Epithelial cell of prostate (primary cell): ENCODE results near the gene STN1.

Experiments
- DNase-seq: peaks from one replicate; pipeline ENCODE4 v3.0.0-alpha.2; 2011; ENCODE audit warnings: low read depth, low spot score
- H3K27ac ChIP-seq: fragments of 450-650 bp; 2 replicates; pipeline ENCODE4 v1.5.1; 2017; ENCODE audit warnings: mild to moderate bottlenecking

The STN1 gene

DNA sequence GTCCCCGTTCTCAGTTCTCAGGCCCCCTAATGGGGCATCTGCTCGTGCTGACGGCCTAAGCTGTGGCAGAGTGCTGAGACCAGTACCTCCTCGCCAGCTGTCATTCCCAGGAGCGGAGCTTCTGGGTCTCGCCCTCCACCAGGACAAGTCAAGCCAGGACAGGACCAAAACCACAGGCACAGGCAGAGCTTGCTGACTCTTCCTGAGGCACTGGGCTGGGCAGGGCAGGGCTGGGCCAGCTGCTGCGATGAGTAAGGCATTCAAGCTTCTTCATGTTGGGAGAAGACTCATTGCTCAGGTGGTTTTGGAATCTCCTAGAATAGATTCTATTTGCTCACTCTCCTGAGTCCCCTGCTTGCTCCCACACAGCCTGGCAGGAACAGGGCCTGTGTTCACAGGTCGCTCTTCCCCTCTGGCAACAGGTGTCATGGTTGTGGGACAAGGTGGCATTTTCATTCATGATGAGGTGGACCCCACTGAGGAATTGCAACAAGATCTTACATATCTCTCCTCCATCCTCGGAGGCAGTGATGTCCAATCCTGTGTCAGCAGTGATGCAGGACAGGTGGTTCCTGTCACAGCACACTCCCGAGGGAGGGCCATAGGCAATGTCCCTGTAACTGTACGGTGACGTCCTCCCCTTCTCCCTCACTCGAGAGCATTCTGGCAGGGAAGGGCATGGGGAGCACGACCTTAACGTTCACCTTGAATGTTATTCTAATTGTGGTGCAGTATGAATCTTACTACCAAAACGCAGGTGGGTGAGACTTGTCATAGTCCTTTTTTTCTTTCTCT is 45.6 kb downstream of the STN1 start:
- peak; percentile 99 for DNase-seq
- H3K27ac ChIP-seq, result peak overlapping the region; percentile 97

DNA sequence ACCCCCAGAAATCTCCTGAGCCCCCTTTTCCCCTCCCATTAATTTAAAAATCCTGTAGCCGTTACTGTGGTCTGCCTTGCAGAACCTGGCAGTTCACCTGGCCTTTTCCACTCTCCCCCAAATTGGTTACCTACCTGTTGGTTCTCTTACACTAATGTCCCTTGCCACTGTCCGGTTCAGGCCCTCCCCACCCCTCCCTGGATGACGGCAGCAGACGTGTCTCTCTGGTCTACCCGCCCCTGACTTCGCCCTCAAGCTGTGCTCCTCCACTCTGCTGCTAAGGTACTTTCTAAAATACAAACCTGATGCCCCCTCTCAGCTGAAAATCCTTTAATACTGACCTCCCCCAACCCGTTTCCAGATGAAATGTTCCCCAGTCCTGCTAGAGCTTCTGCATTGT is 47.0 kb downstream of the STN1 start:
- DNase-seq, result no peak

DNA sequence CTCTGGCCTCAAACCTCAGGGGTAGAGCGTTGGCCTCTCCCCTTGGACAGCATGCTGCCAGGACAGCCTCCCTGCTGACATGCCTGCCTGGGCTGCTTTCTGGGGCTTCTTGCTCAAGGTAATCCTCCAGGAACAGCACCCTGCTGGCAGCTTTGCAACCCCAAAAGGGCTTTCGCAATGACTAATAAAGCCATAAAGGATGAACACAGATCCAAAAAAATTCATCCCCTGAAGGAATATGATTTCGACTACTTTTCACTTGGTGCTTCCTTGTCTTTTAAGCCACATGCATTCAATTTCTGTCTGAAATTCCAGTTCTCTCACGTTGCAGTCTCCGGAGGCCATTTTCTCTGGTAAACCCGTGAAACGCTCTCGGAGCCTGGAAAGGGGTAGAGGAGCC is 47.5 kb downstream of the STN1 start:
- H3K27ac ChIP-seq, result peak overlapping the region; percentile 97

More for the DNA sequence above, 47.0 kb downstream of the STN1 start:
- peak overlapping the region; percentile 97 for H3K27ac ChIP-seq

DNA sequence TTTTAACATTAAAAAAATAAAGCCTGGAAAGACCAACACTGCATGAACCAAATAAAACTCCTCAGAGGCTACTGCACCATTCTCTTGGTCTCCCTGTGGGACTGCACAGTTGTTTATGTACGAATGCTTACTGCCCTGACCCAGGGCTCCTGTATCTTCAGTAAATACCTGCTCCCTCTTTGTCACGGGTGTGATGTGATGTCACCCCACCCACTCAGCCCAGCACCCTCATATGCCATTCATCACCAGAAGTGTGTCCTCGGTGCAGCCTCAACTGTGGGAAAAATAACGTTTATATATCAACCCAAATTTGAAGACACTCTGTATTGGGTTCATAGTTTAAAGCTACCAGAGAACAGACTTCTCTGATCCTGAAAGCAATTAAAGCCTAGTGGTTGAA is 48.6 kb downstream of the STN1 start:
- DNase-seq, result no peak
- H3K27ac ChIP-seq, result peak overlapping the region; percentile 97

More for the DNA sequence above, 47.5 kb downstream of the STN1 start:
- DNase-seq, result peak; percentile 75

DNA sequence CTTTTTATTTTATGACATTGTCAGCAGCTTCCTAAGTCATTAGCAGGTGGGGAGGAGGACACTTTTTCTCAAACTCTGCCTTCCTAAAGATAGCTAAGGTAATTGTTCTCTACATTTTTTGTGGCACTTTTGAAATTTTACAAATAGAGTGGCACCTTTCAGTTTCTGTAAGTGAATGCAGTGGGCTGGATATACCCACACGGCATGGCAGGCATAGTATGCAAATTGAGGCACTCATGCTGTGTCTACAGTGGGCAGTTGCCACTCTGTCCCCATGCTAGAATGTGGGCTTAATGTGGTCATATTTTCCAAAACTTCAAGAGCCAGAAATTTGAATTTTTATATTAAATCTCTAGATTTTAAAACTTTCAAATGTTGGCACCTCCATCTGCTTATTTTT is 49.8 kb downstream of the STN1 start:
- DNase-seq, result no peak
- H3K27ac ChIP-seq, result no peak overlapping the region

DNA sequence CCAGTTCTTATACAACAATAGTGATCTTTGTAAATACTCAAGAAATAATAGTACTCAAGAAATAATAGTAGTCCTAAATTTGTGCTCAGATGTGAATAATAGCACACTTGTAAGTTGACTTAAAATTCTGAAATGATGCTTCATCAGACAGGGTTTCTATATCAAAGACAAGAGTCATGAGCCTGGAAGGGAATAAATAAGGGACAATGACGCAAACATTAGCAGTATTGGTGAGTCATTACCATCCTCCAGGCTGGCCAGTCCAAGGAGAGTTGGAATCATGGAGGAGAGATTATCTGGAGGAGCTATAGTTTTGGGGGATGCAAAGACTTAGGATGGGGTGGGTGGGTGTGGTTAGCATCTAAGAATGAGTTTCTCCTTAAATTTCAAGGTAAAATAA is 56.5 kb downstream of the STN1 start:
- DNase-seq, result no peak
- peak overlapping the region; percentile 72 for H3K27ac ChIP-seq

DNA sequence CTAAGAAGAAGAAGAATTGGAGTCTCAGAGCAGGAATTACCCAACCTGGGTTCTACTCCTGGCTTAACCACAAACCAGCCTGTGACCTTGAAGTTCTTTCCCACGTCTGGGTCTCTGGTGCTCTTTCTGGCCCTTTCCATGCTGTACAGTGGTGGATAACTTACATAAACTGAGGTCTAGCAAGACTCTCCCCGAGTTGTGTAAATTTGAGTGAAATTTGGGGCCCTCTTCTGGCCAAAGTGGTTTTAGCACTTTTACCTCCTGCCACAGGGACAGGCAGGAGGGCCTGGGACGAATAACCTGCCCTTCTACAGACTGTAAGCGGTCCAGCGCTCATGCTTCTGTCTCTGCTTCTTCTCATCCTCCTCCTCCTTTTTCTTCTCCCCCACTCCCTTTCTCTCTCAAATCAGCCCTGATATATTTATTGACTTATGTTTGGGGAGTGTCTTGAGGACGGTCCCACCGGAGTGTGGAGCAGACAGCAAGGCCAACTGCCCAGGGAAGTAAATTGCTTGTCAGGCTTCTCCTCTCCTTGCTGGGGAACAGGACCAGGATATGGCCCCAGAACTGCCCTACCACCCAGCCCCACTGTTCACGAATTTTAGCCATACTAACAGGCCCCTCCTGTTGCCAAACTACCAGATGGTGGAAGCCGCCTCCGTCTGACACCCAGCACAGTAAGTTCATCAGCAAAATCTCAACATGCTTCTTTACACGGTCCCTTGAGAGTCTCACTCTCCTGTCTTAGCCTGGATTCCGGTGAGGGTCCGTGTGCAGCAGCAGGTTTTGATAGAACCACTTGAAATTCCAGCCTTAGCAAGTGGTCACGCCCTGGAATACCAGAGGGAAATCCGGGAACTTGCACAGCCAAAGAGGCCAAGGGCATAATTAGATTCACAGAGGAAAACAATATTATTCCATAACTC is 58.6 kb downstream of the STN1 start:
- no peak for DNase-seq
- H3K27ac ChIP-seq, result peak overlapping the region; percentile 24

DNA sequence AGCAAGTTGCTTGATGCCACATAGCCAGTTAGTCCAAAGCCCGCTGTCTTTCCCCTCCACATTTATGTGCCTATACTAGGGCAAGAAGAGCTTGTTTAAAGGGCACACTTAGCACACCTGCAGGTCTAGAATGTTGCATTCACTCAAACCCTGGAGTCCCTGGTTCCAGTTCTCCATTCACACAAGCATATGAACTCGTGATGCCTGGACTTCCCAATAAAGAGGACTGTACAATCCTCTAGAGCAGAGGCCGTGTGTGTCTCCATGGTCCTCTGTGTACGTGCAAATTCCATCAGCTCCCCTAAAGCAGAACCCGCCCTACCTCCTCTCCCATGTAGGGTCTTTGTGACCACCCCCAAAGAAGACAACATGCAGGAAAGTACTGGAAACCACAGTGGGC is 59.6 kb downstream of the STN1 start:
- peak overlapping the region; percentile 24 for H3K27ac ChIP-seq
- no peak for DNase-seq

DNA sequence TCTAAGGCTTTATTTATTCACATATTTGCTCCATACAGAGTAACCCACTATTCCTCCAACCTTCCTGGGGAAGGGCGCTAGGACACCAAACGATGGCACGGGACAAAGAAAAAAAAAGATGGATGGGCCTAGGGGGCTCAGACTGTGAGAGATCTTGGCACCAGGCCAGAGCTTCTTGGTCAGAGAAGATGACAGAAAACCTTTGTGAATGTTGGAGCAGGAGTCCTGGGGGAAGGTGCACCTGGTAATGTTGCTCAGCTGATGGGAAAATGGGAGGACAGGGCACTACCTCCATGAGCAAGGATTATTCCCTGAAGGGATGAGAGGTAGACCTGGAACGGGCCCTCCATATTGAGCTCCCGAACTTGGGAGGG is 61.2 kb downstream of the STN1 start:
- H3K27ac ChIP-seq, result no peak overlapping the region
- DNase-seq, result no peak

DNA sequence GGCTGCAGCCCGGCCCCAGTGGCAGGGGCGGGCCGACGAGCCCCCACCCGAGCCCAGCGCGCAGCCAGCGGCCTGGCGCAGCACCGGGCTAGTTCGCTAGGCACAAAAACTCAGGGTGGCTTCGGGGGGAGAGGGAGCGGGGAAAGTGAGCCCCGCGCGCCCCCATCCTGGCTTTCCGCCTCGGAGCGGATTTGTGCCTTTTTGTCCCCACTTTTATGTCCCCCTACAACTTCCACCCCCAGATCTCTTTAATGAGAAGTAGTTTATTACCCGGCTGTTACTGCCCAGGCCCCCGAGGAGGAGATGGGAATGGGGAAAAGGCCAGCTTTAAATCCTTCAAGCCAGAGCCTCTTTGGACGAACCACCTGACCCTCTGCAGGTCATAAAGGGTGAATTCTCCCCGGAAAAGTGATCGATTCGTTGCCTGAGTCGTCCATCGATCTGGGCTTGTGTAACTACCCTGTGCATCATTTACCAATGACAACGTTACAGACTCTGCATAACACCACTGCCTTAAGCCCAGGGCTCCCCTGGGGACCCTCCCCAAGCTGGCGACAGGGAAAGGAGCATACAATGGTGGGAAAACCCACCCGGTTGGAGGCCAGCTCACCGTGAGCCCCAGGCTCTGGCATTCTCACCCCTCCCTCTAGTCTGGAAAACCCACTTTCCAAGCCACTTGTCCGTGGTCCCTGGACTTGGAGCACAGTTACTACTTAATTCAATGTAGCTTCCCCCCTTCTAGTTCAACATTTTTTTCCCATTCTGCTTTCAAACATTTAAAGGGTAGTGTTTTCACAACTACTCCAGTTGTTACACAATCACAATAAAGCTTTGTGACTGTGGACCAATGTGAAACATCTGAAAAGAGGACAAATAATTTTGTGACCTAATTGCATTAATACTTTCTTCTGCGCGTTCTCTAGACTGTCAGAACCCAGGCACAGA is 61.9 kb downstream of the STN1 start:
- no peak for DNase-seq
- peak overlapping the region; percentile 94 for H3K27ac ChIP-seq

DNA sequence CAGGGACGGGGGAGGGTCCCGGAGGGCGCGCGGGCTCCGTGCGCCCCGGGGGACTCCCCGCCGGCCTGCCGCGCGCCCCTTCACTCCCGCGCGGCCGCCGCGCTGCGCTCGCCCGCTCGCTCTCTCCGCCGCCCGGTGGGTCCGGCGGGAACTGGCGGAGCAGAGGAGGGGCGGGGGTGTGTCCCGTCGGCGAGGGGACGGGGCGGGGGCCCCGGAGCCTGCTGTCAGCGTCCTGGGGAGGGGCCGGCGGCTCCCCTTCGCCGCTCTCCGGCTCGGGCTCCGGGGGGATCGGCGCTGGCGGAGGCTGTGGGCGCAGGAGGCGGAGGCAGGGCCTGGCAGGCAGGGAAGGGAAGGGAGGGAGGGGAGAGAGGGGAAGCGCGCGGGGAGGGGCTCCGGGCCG is 62.6 kb downstream of the STN1 start, which contains the start of gene SH3PXD2A:
Gene SH3PXD2A (minus strand): TSS at position 153 of the 400 bp plus-strand sequence. CDS start 310 bp downstream, outside the sequence.
- DNase-seq, result no peak
- peak within 1 kb of the TSS; percentile 94 for H3K27ac ChIP-seq

DNA sequence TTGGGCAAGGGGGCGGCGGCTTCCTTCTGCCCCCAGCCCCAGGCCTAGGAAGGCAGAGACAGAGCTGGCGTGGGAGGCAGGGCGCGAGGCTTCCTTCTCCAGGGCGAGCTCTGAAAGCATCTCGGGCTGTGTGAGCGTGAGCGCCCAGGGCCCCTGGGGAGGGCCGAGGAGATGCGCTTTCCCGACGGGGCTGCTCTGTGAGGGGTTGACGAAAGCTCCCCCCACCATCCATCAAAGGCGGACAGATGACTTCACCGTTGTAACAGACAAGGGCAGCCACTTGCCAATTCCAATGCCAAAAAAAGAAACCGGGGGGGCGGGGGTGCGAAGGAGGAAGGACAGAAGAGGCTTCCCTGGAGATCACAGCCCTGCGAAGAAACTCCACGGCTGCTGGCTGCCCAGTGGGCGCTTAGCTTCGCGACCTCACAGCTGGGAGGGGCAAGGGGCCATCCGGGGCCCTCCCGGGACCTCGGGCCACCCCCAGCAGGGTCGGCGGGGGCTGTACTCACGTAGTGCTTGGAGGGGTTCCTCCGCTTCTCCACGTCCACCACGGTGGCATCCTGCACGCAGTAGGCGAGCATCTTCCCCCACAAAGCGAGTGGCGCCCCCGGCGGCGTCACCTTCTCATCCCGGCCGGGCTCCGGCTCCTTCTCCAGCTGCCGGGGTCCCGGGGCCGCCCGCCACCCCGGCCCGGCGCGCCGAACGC is 63.1 kb downstream of the STN1 start:
- DNase-seq, result no peak
- peak overlapping the region; percentile 94 for H3K27ac ChIP-seq

DNA sequence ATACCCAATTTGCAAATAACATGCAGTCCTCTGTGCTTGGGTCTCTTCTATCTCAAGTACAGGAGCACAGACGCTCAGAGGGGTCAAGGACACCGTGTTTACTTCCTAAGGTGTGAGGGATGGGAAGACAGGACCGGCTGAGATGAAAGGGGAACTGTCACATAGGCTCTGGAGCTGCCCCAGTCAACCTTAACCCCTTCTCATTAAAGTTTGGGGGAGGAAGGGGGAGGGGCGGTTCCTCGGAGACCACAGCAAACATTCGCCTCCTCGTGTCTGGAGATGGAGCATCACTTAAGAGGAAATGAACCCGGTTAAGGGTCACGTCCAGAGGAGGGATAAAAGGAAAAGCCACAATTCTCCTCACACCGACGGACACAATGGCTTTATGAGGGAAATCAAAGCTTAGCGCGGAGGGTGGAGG is 63.7 kb downstream of the STN1 start:
- DNase-seq, result no peak
- peak overlapping the region; percentile 94 for H3K27ac ChIP-seq

DNA sequence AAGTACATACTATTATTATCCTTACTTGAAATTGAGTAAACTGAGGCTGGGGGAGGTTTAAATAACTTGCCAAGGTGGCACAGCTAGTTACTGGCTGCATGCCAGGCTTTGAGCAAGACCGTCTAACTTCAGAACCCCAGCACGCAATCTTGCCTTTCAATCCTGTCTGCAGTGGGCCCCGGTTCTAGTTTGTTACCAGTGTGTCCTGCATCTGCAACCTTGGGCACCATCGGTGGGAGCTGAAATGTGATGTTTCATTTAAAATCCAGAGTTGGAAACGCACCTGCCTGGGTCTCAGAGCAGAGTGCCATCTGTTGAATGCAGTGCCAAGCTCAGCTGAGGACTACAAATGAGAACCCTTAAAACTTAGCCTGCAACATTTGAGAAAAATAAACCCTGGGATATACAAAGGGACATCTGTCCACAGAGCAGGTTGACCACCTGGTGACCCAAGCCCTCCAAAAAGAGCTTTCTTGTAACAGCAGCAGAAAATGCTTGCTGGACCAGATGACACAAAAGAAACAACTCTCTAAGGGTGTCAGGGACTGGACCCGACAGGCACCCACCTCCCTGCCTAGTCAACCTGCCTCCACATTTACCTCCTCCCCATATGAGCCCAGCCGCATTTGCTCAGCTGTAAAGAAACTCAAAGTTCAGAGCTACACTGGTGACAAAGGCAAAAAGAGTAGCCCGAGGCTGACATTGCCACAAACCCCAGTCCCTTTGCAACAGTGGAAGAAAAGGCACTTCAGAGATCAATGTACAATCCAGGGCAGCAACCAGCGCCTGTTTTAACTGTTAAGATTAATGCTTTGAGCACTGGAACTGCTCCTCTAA is 64.3 kb downstream of the STN1 start:
- H3K27ac ChIP-seq, result peak overlapping the region; percentile 94
- DNase-seq, result no peak

DNA sequence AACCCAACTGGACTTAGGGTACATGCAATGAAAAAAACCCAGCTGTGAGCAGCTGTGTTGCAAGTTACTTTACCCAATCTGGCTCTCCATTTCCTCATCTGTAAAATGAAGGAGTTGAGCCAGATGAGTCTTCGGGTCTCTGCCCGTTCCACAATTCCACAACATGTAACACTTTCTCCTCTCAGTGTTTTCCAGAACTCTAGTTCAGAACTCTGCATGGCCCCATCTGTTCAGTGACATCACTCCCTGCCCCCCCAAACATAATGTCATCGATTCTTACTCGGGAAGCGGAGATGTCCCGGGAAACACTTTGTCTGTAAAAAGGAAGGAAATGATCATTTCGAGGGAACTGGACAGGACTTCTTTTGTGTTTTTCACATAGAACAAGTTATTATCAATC is 65.1 kb downstream of the STN1 start:
- no peak for DNase-seq
- H3K27ac ChIP-seq, result peak overlapping the region; percentile 94

DNA sequence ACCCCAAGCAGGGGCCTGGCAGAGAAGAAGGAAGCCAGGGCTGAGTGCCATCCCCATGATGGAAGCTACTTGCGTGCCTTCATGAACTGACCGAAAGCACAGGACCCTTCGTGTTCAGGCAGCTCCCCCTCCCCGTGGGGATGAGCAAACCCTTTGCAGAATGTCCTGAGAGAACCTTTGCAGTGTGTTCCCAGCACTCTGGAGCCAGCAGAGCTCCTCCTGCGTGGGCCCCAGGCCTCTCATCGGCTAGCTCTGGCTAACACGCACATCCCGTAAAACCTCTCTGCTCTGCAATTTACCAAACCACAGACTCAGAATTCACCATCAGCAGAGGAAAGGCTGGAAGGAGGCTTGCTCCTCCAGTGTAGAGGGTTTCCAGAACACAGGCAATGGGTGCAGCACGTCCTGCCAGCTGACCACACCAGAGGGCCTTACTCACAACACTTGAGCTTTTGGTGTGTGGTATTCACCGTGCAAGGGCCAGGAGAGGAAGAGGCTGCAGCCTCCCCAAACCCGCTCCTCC is 65.7 kb downstream of the STN1 start:
- no peak for DNase-seq

DNA sequence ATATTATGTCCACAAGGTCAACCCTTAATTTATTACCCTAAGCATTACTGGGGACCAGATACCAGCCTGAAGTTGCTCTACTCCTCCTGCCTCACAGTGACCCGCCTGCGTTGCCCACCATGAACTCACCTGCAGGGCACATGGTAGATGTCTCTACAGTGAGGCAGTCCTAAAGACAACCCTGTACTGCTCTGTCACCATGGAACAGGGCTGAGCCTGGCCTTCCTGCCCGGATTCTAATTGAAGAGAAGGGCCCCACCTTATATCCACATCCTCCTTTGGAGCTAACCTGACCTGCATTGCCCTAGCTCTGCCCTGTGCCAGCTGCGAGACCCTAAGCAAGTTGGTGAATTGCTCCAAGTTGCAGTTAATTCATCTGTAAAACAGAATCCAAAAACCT is 66.7 kb downstream of the STN1 start:
- H3K27ac ChIP-seq, result peak overlapping the region; percentile 94
- DNase-seq, result no peak

More for the DNA sequence above, 65.7 kb downstream of the STN1 start:
- H3K27ac ChIP-seq, result peak overlapping the region; percentile 94

DNA sequence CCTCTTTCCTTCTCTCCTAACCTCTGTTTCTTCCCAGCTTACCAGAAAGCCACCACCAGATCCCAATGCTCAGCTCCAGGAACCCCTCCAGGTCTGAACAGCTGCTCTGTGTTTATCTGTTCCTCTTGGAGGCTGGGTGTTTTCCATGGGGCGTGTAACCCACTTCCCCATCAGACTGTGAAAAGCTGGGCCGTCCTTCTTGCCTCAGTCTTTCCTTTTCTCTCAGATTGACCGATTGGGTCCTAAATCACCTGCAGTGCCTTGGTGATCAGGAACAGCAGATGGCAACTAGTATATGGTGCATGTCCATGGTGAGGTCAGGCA is 67.5 kb downstream of the STN1 start:
- peak overlapping the region; percentile 94 for H3K27ac ChIP-seq
- DNase-seq, result no peak
